Stromal cell of bone marrow (primary cell): ENCODE results near the gene ADCY7.

Experiments
- DNase-seq: peaks from one replicate; pipeline ENCODE4 v3.0.0-alpha.2; 2012; ENCODE audit warnings: low read depth

ADCY7 gene

GRCh38 chr16:50298591-50299507 is 32.5 kb downstream of the ADCY7 start:
- DNase-seq, result no peak

GRCh38 chr16:50299508-50300105 is 33.3 kb downstream of the ADCY7 start:
- DNase-seq, result no peak

GRCh38 chr16:50300942-50301625 is 34.7 kb downstream of the ADCY7 start:
- no peak for DNase-seq

- no peak for DNase-seq
Measured at GRCh38 chr16:50301626-50302471, 35.5 kb downstream of the ADCY7 start.

- no peak for DNase-seq
Measured at GRCh38 chr16:50302472-50303005, 36.2 kb downstream of the ADCY7 start.

GRCh38 chr16:50303041-50303604 is 36.8 kb downstream of the ADCY7 start:
- no peak for DNase-seq

- DNase-seq, result no peak
Measured at GRCh38 chr16:50303605-50304466, 37.5 kb downstream of the ADCY7 start.

- no peak for DNase-seq
Measured at GRCh38 chr16:50304467-50305440, 38.4 kb downstream of the ADCY7 start.

- DNase-seq, result no peak
Measured at GRCh38 chr16:50305441-50306061, 39.2 kb downstream of the ADCY7 start.

- no peak for DNase-seq
Measured at GRCh38 chr16:50306287-50306686, 39.9 kb downstream of the ADCY7 start.

GRCh38 chr16:50308237-50308965 is 42.0 kb downstream of the ADCY7 start:
- DNase-seq, result no peak

GRCh38 chr16:50309156-50309526 is 42.8 kb downstream of the ADCY7 start:
- DNase-seq, result no peak

- no peak for DNase-seq
Measured at GRCh38 chr16:50309527-50310307, 43.4 kb downstream of the ADCY7 start.

- DNase-seq, result no peak
Measured at GRCh38 chr16:50310308-50311133, 44.2 kb downstream of the ADCY7 start.

- DNase-seq, result no peak
Measured at GRCh38 chr16:50311134-50311528, 44.8 kb downstream of the ADCY7 start.

GRCh38 chr16:50311891-50312501 is 45.6 kb downstream of the ADCY7 start:
- no peak for DNase-seq
